Measurements from ENCODE around the gene CDHR2. TPM values are rescaled to one million over a fixed set of nuclear protein-coding genes. Genes with fewer than 3 reads are reported as not detected.

CDHR2 gene
- total and polyA plus RNA-seq, 2 experiments from 2014 or later, result not detected

DNA sequence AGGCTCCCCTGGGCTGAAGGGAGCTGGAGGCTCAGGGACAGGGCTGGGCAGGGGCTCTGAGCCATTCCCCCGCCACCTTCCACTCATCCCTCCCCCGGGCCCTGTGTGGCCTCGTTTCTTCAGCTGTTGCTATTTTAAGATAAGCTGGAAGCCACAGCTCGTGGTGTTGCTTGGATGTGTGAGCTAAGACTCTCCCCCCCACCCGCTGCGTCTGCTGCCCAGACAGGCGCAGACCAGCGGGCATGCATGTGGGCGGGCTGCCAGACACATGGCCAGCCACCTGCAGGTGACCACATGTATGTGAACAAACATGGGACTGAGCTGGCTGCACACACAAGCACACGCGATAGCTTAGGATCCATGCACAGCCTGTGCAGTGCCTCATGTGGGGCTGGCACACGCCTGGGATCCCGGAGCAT, 72.5 kb downstream of the CDHR2 start:
- no peak for TF ChIP-seq EZH2 (IDR thresholded peaks at IDR 0.05; ENCODE audit: insufficient read depth, poor library complexity, severe bottlenecking)
- no peak for TF ChIP-seq EZH2phosphoT487 (IDR thresholded peaks at IDR 0.05; ENCODE audit: insufficient read depth, low read depth)
- H3K4me1 ChIP-seq (ENCODE audit: insufficient read depth), result no peaks in the 10 kb centered on the region
- H4K20me1 ChIP-seq (ENCODE audit: insufficient read depth), result no peaks in the 10 kb centered on the region
- no peak overlapping the region for H3K9ac ChIP-seq
- 62 to 64% methylated on average over 13 of the region's 13 CpGs for WGBS, 2 experiments (ENCODE audit: low coverage in 1 of 2, low lambda C conversion rate in 2 of 2, missing lambda C conversion rate in 2 of 2)
- H3F3A ChIP-seq (ENCODE audit: insufficient read depth), result no peaks in the 10 kb centered on the region
- in situ Hi-C loops (cut with MboI), result no loop called here
- peaks cover 15% of the 10 kb centered on the region for H3K27me3 ChIP-seq (replicated peaks; ENCODE audit: insufficient read depth)
- H3K36me3 ChIP-seq (ENCODE audit: low read depth), result no peaks in the 10 kb centered on the region
- no peak overlapping the region for H3K4me2 ChIP-seq (ENCODE audit: unreplicated experiment)
- H3K9me2 ChIP-seq (ENCODE audit: insufficient read depth), result no peaks in the 10 kb centered on the region
- no peak overlapping the region for H3K27ac ChIP-seq
- H3K4me3 ChIP-seq, result no peak overlapping the region
- H2AFZ ChIP-seq, result no peak overlapping the region
- no peaks in the 10 kb centered on the region for H3K79me2 ChIP-seq (ENCODE audit: insufficient read depth)
- H3K9me3 ChIP-seq (ENCODE audit: low read depth), result no peaks in the 10 kb centered on the region
- no peak for DNase-seq

DNA sequence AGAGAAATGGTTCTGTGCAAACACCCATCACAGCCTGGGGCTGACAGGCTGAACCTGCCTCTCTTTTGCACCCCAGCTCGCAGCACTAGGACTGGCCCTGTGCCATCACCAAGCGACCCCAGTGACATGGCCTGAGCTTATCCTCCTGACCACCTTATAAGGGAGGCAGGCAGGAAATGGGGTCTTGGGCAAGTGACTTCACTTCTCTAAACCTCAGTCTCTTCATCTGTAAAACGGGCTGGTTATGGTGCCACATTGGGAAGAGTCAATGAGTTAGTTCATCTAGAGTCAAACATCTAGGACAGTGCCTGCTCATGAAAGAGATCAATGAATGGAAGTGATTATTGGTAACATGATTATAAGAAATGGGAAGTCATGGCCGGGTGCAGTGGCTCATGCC, 75.0 kb downstream of the CDHR2 start:
- WGBS, 2 experiments (ENCODE audit: low coverage in 1 of 2, low lambda C conversion rate in 2 of 2, missing lambda C conversion rate in 2 of 2), result 63 to 72% methylated on average over 4 of the region's 4 CpGs
- H3K9ac ChIP-seq, result no peak overlapping the region
- H4K20me1 ChIP-seq (ENCODE audit: insufficient read depth), result no peaks in the 10 kb centered on the region
- H2AFZ ChIP-seq, result no peak overlapping the region
- H3K9me3 ChIP-seq (ENCODE audit: low read depth), result no peaks in the 10 kb centered on the region
- no peak overlapping the region for H3K4me2 ChIP-seq (ENCODE audit: unreplicated experiment)
- TF ChIP-seq EZH2phosphoT487 (IDR thresholded peaks at IDR 0.05; ENCODE audit: insufficient read depth, low read depth), result no peak
- TF ChIP-seq EZH2 (IDR thresholded peaks at IDR 0.05; ENCODE audit: insufficient read depth, poor library complexity, severe bottlenecking), result no peak
- no peak for DNase-seq
- no peaks in the 10 kb centered on the region for H3K4me1 ChIP-seq (ENCODE audit: insufficient read depth)
- no peak overlapping the region for H3K27ac ChIP-seq
- in situ Hi-C loops (cut with MboI), result no loop called here
- no peak overlapping the region for H3K4me3 ChIP-seq
- no peaks in the 10 kb centered on the region for H3K79me2 ChIP-seq (ENCODE audit: insufficient read depth)
- no peaks in the 10 kb centered on the region for H3F3A ChIP-seq (ENCODE audit: insufficient read depth)
- H3K27me3 ChIP-seq (replicated peaks; ENCODE audit: insufficient read depth), result peaks cover 20% of the 10 kb centered on the region
- no peaks in the 10 kb centered on the region for H3K36me3 ChIP-seq (ENCODE audit: low read depth)
- no peaks in the 10 kb centered on the region for H3K9me2 ChIP-seq (ENCODE audit: insufficient read depth)

DNA sequence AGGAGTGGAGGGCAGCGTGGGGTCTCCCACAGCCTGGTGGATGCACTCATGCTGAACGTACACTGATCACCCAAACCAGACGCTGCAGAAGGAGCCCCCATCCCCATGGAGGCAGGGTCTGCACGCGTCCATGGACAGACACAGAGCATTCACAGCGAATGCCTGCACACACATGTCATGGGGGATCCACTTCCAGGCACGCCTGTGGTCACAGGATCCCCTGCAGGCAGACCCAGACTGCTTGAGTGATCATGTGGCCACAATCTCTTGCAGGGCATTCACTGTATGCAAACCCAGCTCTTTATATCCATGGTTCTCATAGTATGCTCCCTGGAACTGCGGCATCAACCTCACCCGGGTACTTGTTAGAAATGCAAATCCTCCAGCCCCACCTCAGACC, 75.8 kb downstream of the CDHR2 start:
- DNase-seq, result no peak
- no peaks in the 10 kb centered on the region for H3K4me1 ChIP-seq (ENCODE audit: insufficient read depth)
- no peaks in the 10 kb centered on the region for H3K9me3 ChIP-seq (ENCODE audit: low read depth)
- TF ChIP-seq EZH2 (IDR thresholded peaks at IDR 0.05; ENCODE audit: insufficient read depth, poor library complexity, severe bottlenecking) (no peak), EZH2phosphoT487 (IDR thresholded peaks at IDR 0.05; ENCODE audit: insufficient read depth, low read depth) (no peak)
- in situ Hi-C loops (cut with MboI), result no loop called here
- no peak overlapping the region for H2AFZ ChIP-seq
- H4K20me1 ChIP-seq (ENCODE audit: insufficient read depth), result no peaks in the 10 kb centered on the region
- H3F3A ChIP-seq (ENCODE audit: insufficient read depth), result no peaks in the 10 kb centered on the region
- H3K36me3 ChIP-seq (ENCODE audit: low read depth), result no peaks in the 10 kb centered on the region
- no peak overlapping the region for H3K4me3 ChIP-seq
- H3K27ac ChIP-seq, result no peak overlapping the region
- H3K27me3 ChIP-seq (replicated peaks; ENCODE audit: insufficient read depth), result peaks cover 21% of the 10 kb centered on the region
- no peak overlapping the region for H3K4me2 ChIP-seq (ENCODE audit: unreplicated experiment)
- 50 to 53% methylated on average over 9 of the region's 9 CpGs for WGBS, 2 experiments (ENCODE audit: low coverage in 1 of 2, low lambda C conversion rate in 2 of 2, missing lambda C conversion rate in 2 of 2)
- no peak overlapping the region for H3K9ac ChIP-seq
- H3K79me2 ChIP-seq (ENCODE audit: insufficient read depth), result no peaks in the 10 kb centered on the region
- no peaks in the 10 kb centered on the region for H3K9me2 ChIP-seq (ENCODE audit: insufficient read depth)

DNA sequence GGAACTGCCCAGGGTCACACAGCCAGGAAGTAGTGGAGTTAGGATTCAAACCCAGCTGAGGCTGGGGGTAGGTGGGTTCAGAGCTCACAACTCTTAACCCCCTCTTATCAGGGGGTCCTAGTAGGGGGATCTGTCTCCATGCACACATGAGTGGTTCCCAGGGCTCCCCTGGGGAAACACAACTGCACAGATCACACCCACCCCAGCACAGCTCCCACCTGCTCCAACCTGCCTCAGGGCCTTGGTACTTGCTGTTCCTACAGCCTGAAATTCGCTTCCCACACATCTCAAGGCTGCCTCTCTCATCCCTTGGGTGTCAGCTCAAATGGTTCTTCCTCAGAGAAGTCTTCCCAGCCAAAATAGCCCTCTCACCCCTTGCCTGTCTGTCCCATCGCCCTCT, 76.4 kb downstream of the CDHR2 start:
- no peak overlapping the region for H3K4me2 ChIP-seq (ENCODE audit: unreplicated experiment)
- TF ChIP-seq EZH2 (IDR thresholded peaks at IDR 0.05; ENCODE audit: insufficient read depth, poor library complexity, severe bottlenecking), result no peak
- no peak for TF ChIP-seq EZH2phosphoT487 (IDR thresholded peaks at IDR 0.05; ENCODE audit: insufficient read depth, low read depth)
- H3F3A ChIP-seq (ENCODE audit: insufficient read depth), result no peaks in the 10 kb centered on the region
- peaks cover 22% of the 10 kb centered on the region for H3K27me3 ChIP-seq (replicated peaks; ENCODE audit: insufficient read depth)
- in situ Hi-C loops (cut with MboI), result no loop called here
- no peaks in the 10 kb centered on the region for H3K9me3 ChIP-seq (ENCODE audit: low read depth)
- H3K36me3 ChIP-seq (ENCODE audit: low read depth), result no peaks in the 10 kb centered on the region
- no peak overlapping the region for H3K27ac ChIP-seq
- H3K4me1 ChIP-seq (ENCODE audit: insufficient read depth), result no peaks in the 10 kb centered on the region
- no peak overlapping the region for H2AFZ ChIP-seq
- DNase-seq, result no peak
- H3K9me2 ChIP-seq (ENCODE audit: insufficient read depth), result no peaks in the 10 kb centered on the region
- no peaks in the 10 kb centered on the region for H3K79me2 ChIP-seq (ENCODE audit: insufficient read depth)
- 65 to 79% methylated on average over 2 of the region's 2 CpGs for WGBS, 2 experiments (ENCODE audit: low coverage in 1 of 2, low lambda C conversion rate in 2 of 2, missing lambda C conversion rate in 2 of 2)
- no peak overlapping the region for H3K4me3 ChIP-seq
- H3K9ac ChIP-seq, result no peak overlapping the region
- H4K20me1 ChIP-seq (ENCODE audit: insufficient read depth), result no peaks in the 10 kb centered on the region
